GM12891 (cell line): ENCODE data around the gene CDYL2.

Experiments used
- DNase-seq: peaks from one replicate; pipeline ENCODE4 v3.0.0; 2011; ENCODE audit warnings: low spot score; ENCODE audit not compliant: insufficient read length
- FAIRE-seq: peaks from 2 replicates; lab custom pipeline; 2011; peaks lifted over from hg19 to GRCh38; lab: Jason Lieb, UNC
- PAX5 ChIP-seq: IDR thresholded peaks from 2 replicates; pipeline ENCODE4 v1.6.1; 2011; ENCODE audit warnings: low read length, moderate library complexity, mild to moderate bottlenecking; ENCODE audit not compliant: insufficient read depth, severe bottlenecking
- POLR2A ChIP-seq: IDR thresholded peaks from 2 replicates; pipeline ENCODE4 v1.6.1; 2011; ENCODE audit warnings: low read depth, low read length, control low read depth
- POLR2AphosphoS5 ChIP-seq: IDR thresholded peaks from 2 replicates; pipeline ENCODE4 v1.6.1; 2011; ENCODE audit warnings: low read depth, low read length, control low read depth
- POU2F2 ChIP-seq: IDR thresholded peaks from 2 replicates; pipeline ENCODE4 v1.6.1; 2011; ENCODE audit warnings: low read depth, mild to moderate bottlenecking, control low read depth, low read length, moderate library complexity
- SPI1 ChIP-seq: IDR thresholded peaks from 2 replicates; pipeline ENCODE4 v1.6.1; 2011; ENCODE audit warnings: low read depth, low read length, control low read depth
- TAF1 ChIP-seq: IDR thresholded peaks from 2 replicates; pipeline ENCODE4 v1.6.1; 2011; ENCODE audit warnings: low read depth, low read length, control low read depth

CDYL2 gene

GRCh38 chr16:80556481-80556880 lies 247.9 kb downstream of the CDYL2 start:
- no peak for DNase-seq
- no peak for FAIRE-seq
- TF ChIP-seq PAX5 (no peak), TAF1 (no peak), POLR2A (no peak), POU2F2 (no peak), SPI1 (no peak), POLR2AphosphoS5 (no peak)

- TF ChIP-seq PAX5 (no peak), SPI1 (no peak), POLR2AphosphoS5 (no peak), POU2F2 (no peak), TAF1 (no peak), POLR2A (no peak)
- DNase-seq: no peak
- FAIRE-seq: peak; percentile 26
These were observed 250.4 kb downstream of the CDYL2 start for GRCh38 chr16:80554033-80554432.

GRCh38 chr16:80552277-80552676 lies 252.1 kb downstream of the CDYL2 start:
- FAIRE-seq (no peak), DNase-seq (no peak)
- TF ChIP-seq SPI1: no peak
- TF ChIP-seq TAF1: no peak
- no peak for TF ChIP-seq PAX5
- no peak for TF ChIP-seq POU2F2
- TF ChIP-seq POLR2A: no peak
- TF ChIP-seq POLR2AphosphoS5: no peak
